22Rv1 (cell line): ENCODE data around the gene C11orf98.
"Not testable (repeated sequence)": the region's sequence is repeated elsewhere in the genome, so short reads cannot be mapped to it uniquely, and the experiment has no call there.

Experiments
- H3K27ac ChIP-seq: fragments of 450-650 bp; 2 replicates; pipeline ENCODE4 v1.5.1; 2017
- ZFX ChIP-seq: fragments of 450-650 bp; IDR thresholded peaks from 2 replicates; pipeline ENCODE4 v1.6.1; 2017; ENCODE audit warnings: antibody characterized with exemption, borderline replicate concordance
- TF ChIP-seq, protein P1 (sequence below): fragments of 450-650 bp; IDR thresholded peaks from 2 replicates; pipeline ENCODE4 v1.5.1; 2017; ENCODE audit warnings: mild to moderate bottlenecking

C11orf98 gene

GRCh38 chr11:62632492-62632891 lies 32.5 kb downstream of the C11orf98 start:
- H3K27ac ChIP-seq, result no peak overlapping the region
- TF ChIP-seq, protein P1, sequence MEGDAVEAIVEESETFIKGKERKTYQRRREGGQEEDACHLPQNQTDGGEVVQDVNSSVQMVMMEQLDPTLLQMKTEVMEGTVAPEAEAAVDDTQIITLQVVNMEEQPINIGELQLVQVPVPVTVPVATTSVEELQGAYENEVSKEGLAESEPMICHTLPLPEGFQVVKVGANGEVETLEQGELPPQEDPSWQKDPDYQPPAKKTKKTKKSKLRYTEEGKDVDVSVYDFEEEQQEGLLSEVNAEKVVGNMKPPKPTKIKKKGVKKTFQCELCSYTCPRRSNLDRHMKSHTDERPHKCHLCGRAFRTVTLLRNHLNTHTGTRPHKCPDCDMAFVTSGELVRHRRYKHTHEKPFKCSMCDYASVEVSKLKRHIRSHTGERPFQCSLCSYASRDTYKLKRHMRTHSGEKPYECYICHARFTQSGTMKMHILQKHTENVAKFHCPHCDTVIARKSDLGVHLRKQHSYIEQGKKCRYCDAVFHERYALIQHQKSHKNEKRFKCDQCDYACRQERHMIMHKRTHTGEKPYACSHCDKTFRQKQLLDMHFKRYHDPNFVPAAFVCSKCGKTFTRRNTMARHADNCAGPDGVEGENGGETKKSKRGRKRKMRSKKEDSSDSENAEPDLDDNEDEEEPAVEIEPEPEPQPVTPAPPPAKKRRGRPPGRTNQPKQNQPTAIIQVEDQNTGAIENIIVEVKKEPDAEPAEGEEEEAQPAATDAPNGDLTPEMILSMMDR, result no peak
- TF ChIP-seq ZFX, result no peak

DNA sequence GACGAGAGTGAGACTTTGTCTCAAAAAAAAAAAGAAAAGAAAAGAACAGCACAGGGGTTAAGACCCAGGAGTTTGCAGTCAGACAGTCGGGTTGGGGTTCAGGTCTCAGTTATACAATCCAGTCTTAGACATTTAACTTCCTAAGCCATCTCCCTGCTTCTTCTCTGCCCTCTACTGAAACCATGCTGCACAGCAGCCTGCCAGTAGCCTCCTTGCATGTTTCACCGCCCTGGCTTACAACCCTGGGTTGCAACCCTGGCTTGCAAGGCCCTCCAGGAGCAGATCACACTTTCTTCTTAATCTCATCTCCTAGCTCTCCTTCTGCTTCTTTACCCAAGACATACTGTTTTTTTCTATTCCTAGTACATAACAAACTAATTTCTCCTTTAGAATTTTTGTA lies 37.3 kb downstream of the C11orf98 start:
- H3K27ac ChIP-seq, result no peak overlapping the region
- TF ChIP-seq, protein P1, result no peak
- TF ChIP-seq ZFX, result no peak

DNA sequence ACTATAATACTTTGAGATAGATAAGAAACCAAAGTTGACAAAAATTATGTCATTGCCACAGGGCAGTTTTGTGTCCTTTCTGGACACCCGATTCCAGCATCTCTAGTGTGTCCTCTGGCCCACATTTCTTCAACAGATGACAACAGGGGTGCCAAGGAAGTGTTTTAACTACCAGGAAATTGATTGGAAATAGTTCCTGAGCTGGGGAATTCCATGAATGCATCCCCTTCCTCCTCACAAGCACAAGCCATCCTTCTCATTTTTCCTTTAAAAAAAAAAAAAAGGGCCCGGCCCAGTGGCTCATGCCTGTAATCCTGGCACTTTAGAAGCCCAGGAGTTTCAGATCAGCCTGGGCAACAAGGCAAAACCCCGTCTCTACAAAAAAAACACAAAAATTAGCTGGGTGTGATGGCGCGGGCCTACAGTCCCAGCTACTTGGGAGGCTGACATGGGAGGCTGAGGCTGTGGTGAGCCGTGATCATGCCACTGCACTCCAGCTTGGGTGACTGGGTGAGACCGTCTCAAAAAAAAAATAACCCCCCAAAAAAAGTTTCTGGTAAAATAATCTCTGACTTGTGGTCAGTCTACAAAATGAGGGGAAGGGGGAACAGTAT lies 42.4 kb downstream of the C11orf98 start:
- TF ChIP-seq, protein P1, result no peak
- no peak for TF ChIP-seq ZFX
- H3K27ac ChIP-seq, result peak overlapping the region; percentile 89

DNA sequence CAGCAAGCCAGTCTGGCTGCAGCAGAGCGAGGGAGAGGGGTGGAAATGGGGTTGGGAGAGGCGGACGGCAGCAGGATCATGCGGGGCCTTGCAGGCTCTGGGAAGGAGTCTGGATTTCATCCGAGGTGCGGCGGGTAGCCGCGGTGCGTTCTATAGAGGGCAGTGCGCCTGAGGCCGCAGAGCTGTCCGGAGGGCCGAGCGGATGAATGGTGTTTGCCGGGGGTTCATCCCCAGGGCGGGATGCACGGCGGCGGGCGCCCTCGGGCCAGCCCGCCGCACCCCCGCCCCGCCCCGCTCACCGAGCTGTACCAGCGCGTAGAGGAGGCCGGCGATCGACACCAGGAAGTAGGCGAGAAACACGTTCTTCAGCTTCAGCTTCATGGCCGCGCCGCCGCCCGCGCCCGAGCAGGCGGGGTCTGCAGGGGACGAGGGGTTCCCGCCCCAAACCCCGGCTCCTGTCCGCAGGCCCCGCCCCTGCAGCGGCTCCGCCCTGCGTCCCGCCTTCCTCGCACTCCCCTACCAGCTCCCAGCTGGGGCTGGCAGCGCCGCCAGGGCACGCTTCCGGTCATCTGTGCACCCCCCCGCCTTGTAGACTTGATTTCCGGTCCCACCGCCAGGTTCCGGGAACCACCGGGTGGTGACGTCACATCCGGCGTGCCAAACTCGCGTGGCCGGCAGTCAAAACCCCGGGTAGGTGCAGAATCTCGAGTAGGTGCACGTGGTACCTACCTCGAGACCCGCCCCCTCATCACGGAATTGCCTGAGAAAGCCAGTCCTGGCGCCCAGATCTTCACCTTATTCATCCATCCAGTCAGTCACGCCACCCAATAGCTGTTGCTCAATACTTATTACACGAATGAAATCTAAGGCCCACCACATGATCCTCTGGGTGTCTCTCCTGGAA lies 43.2 kb downstream of the C11orf98 start, which contains the start of gene B3GAT3:
TSS of gene B3GAT3 (minus strand) at position 420 of the 904 bp plus-strand sequence. CDS start at position 381, 39 bp downstream.
- H3K27ac ChIP-seq, result peak within 1 kb of the TSS; percentile 89
- TF ChIP-seq ZFX, result no peak

GRCh38 chr11:62621027-62621566 lies 43.9 kb downstream of the C11orf98 start:
- H3K27ac ChIP-seq, result peak overlapping the region; percentile 89
- TF ChIP-seq, protein P1, result no peak
- no peak for TF ChIP-seq ZFX

DNA sequence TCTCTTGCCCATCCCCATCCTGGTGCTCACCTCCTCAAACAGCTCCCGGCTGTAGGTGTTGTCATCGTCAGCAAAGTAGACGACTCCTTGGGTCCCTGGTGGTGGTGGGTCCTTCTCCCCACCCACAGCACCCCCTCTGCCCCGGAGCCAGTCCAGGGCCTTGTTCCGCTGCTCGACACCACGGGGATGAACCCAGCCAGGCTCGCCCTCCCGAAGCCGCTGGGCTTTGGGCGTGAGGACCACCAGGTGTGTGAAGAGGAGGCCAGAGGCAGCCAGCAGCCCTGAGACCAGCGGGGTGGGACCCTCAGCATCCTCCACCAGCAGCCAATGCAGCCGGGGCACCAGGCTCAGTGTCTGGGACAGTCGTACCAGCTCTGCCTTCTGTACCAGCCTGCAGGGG lies 48.1 kb downstream of the C11orf98 start:
- H3K27ac ChIP-seq, result not testable (repeated sequence)

DNA sequence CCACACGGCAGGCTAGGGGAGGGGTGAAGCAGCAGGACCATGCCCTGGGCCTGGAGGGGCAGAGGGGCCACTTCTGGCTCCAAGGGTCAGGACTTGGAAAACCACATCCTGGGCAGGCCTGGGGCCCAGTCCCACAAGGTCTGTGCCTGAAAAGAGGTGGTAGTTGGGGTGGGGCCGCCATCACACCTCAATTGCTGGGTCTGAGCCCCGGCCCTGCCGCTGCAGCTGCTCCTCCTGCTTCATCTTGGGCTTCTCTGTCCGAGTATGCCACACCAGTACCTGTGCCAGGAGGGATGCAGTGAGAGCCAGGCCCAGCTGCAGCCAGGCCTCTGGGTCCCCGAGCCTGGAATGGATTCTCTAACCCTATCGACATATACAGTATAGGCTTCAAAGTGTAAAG lies 49.5 kb downstream of the C11orf98 start:
- TF ChIP-seq, protein P1, result no peak
- TF ChIP-seq ZFX, result no peak
- peak overlapping the region; percentile 81 for H3K27ac ChIP-seq

- peak overlapping the region; percentile 81 for H3K27ac ChIP-seq
- TF ChIP-seq ZFX, result no peak
- TF ChIP-seq, protein P1, result no peak
Measured at GRCh38 chr11:62614275-62614674, 50.7 kb downstream of the C11orf98 start.
